Sigmoid colon (tissue), 4 donors: Measurements from ENCODE around the gene SPDL1.

Experiments used
- POLR2A ChIP-seq, 2 donors: fragments of 450-650 bp; IDR thresholded peaks; one replicate each; pipeline ENCODE4 v1.6.1; 2016; ENCODE audit warnings: antibody characterized with exemption in 2 of 2, mild to moderate bottlenecking in 2 of 2, moderate library complexity in 2 of 2
- POLR2AphosphoS5 ChIP-seq, 4 donors: sonication (generic); formaldehyde crosslinking; IDR thresholded peaks; one replicate each; pipeline ENCODE4 v1.6.1; 2017; ENCODE audit warnings: antibody characterized with exemption in 4 of 4
- TF ChIP-seq, protein P1 (sequence below), 4 experiments: fragments of 450-650 bp in 3 of 4; fragments of 200-600 bp in 1 of 4; IDR thresholded peaks; one replicate each; pipeline ENCODE4 v1.5.1; 2016 to 2019; ENCODE audit warnings: antibody characterized with exemption in 4 of 4, mild to moderate bottlenecking in 3 of 4, moderate library complexity in 2 of 4

- TF ChIP-seq, protein P1, sequence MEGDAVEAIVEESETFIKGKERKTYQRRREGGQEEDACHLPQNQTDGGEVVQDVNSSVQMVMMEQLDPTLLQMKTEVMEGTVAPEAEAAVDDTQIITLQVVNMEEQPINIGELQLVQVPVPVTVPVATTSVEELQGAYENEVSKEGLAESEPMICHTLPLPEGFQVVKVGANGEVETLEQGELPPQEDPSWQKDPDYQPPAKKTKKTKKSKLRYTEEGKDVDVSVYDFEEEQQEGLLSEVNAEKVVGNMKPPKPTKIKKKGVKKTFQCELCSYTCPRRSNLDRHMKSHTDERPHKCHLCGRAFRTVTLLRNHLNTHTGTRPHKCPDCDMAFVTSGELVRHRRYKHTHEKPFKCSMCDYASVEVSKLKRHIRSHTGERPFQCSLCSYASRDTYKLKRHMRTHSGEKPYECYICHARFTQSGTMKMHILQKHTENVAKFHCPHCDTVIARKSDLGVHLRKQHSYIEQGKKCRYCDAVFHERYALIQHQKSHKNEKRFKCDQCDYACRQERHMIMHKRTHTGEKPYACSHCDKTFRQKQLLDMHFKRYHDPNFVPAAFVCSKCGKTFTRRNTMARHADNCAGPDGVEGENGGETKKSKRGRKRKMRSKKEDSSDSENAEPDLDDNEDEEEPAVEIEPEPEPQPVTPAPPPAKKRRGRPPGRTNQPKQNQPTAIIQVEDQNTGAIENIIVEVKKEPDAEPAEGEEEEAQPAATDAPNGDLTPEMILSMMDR (IDR thresholded peaks at IDR 0.05), result no peak
- TF ChIP-seq POLR2A (IDR thresholded peaks at IDR 0.05) (no peak), POLR2AphosphoS5 (IDR thresholded peaks at IDR 0.05) (no peak)
These were observed 33.3 kb upstream of the SPDL1 start for GRCh38 chr5:169550227-169550626.
